GM23338 (cell line): Measurements from ENCODE around the gene ABR. TPM values are rescaled to one million over a fixed set of nuclear protein-coding genes. Genes with fewer than 3 reads are reported as not detected.

Experiments
- ATAC-seq: fragments of 200-7000 bp; cut with Tn5 transposase; 3 replicates; pipeline ENCODE4 v1.9.1; 2020
- DNase-seq: peaks from one replicate; pipeline ENCODE4 v3.0.0-alpha.2; 2015; ENCODE audit warnings: low spot score
- H2AFZ ChIP-seq: fragments of 200-600 bp; sonication (generic); 2 replicates; pipeline ENCODE4 v1.8.0; 2016; ENCODE audit warnings: antibody characterized with exemption, mild to moderate bottlenecking, moderate library complexity
- H3F3A ChIP-seq: fragments of 200-600 bp; sonication (generic); replicated peaks from 2 replicates; pipeline ENCODE4 v1.8.0; 2017; ENCODE audit warnings: antibody characterized with exemption, mixed run types, low read depth
- H3K27ac ChIP-seq: fragments of 200-600 bp; sonication (generic); 2 replicates; pipeline ENCODE4 v1.6.1; 2016; ENCODE audit warnings: low read depth
- H3K27me3 ChIP-seq: fragments of 200-600 bp; sonication (generic); 2 replicates; pipeline ENCODE4 v1.8.0; 2016; ENCODE audit warnings: mild to moderate bottlenecking, mixed run types, moderate library complexity; ENCODE audit not compliant: insufficient read depth
- H3K36me3 ChIP-seq: fragments of 200-600 bp; sonication (generic); 2 replicates; pipeline ENCODE4 v1.8.0; 2016; ENCODE audit warnings: mild to moderate bottlenecking; ENCODE audit not compliant: insufficient read depth
- H3K4me1 ChIP-seq: fragments of 200-600 bp; sonication (generic); 2 replicates; pipeline ENCODE4 v1.8.0; 2016; ENCODE audit warnings: mild to moderate bottlenecking, moderate library complexity; ENCODE audit not compliant: insufficient read depth
- H3K4me2 ChIP-seq: fragments of 200-600 bp; sonication (generic); 2 replicates; pipeline ENCODE4 v1.7.1; 2017; ENCODE audit warnings: mixed run types
- H3K4me3 ChIP-seq: fragments of 200-600 bp; sonication (generic); 2 replicates; pipeline ENCODE4 v1.6.1; 2016; ENCODE audit warnings: mixed run types
- H3K79me2 ChIP-seq: fragments of 200-600 bp; sonication (generic); replicated peaks from 2 replicates; pipeline ENCODE4 v1.8.0; 2017; ENCODE audit warnings: mild to moderate bottlenecking; ENCODE audit not compliant: insufficient read depth
- H3K9me2 ChIP-seq: fragments of 200-600 bp; sonication (generic); 2 replicates; pipeline ENCODE4 v1.8.0; 2017; ENCODE audit not compliant: insufficient read depth
- H4K20me1 ChIP-seq: fragments of 200-600 bp; sonication (generic); replicated peaks from 2 replicates; pipeline ENCODE4 v1.8.0; 2017; ENCODE audit warnings: mild to moderate bottlenecking; ENCODE audit not compliant: insufficient read depth
- H3K27ac Mint-ChIP-seq: 2 replicates; pipeline ENCODE4 v1.8.0; 2020; ENCODE audit warnings: inconsistent platforms, mild to moderate bottlenecking, moderate library complexity, mixed read lengths
- H3K27me3 Mint-ChIP-seq: 3 replicates; pipeline ENCODE4 v1.8.0; 2022; ENCODE audit warnings: low read depth, mild to moderate bottlenecking, moderate library complexity, mixed read lengths, inconsistent platforms; ENCODE audit not compliant: insufficient read depth, poor library complexity
- H3K36me3 Mint-ChIP-seq: 3 replicates; pipeline ENCODE4 v1.8.0; 2021; ENCODE audit warnings: low read depth, mild to moderate bottlenecking, inconsistent platforms, moderate library complexity, mixed read lengths
- H3K4me1 Mint-ChIP-seq: 3 replicates; pipeline ENCODE4 v1.8.0; 2020; ENCODE audit warnings: mild to moderate bottlenecking, inconsistent platforms, mixed read lengths
- H3K4me3 Mint-ChIP-seq: 3 replicates; pipeline ENCODE4 v1.8.0; 2021; ENCODE audit warnings: moderate library complexity, mild to moderate bottlenecking, inconsistent platforms, mixed read lengths
- H3K9me3 Mint-ChIP-seq: 3 replicates; pipeline ENCODE4 v1.8.0; 2020; ENCODE audit warnings: moderate library complexity, mild to moderate bottlenecking, inconsistent platforms, mixed read lengths
- EZH2phosphoT487 ChIP-seq: fragments of 200-600 bp; sonication (generic); IDR thresholded peaks from one replicate; pipeline ENCODE4 v1.8.1; 2018; ENCODE audit warnings: antibody characterized with exemption; ENCODE audit not compliant: unreplicated experiment
- POLR2AphosphoS5 ChIP-seq: IDR thresholded peaks from 2 replicates; pipeline ENCODE4 v1.6.1; 2016; ENCODE audit warnings: antibody characterized with exemption, low read depth
- ZNF331 ChIP-seq: fragments of 250-450 bp; sonication (Bioruptor Pico); IDR thresholded peaks from 2 replicates; pipeline ENCODE4 v1.5.0; 2020; ENCODE audit warnings: low read depth, mild to moderate bottlenecking, moderate library complexity
- polyA plus RNA-seq: library from polyadenylated mRNA; unstranded; fragments of >200 nt; fragmentation: Nextera tagmentation; extraction: Ambion mirVana; gene quantifications from 2 replicates; pipeline ENCODE4 v1.2.1, GENCODE V29; 2016
- total RNA-seq: library from RNA; depleted of rRNA; stranded (reverse); fragments of >200 nt; shearing (Covaris generic); gene quantifications from 2 replicates; pipeline ENCODE4 v1.2.3, GENCODE V29; 2014
- TF ChIP-seq, protein P1 (sequence below), 2 experiments: fragments of 200-600 bp in 1 of 2; sonication (generic) in 1 of 2; conservative IDR thresholded peaks; 2 replicates each; pipeline versions ENCODE4 v1.5.1 to v1.6.1; 2016 to 2017; ENCODE audit warnings: antibody characterized with exemption in 2 of 2, low read depth in 2 of 2, mild to moderate bottlenecking in 2 of 2, moderate library complexity in 1 of 2
- TF ChIP-seq, protein P2 (sequence below): fragments of 250-450 bp; sonication (Bioruptor Pico); IDR thresholded peaks from 2 replicates; pipeline ENCODE4 v1.5.0; 2020; ENCODE audit warnings: mild to moderate bottlenecking, moderate library complexity
- TF ChIP-seq, protein P3 (sequence below): IDR thresholded peaks from 2 replicates; pipeline ENCODE4 v1.6.1; 2016; ENCODE audit warnings: antibody characterized with exemption

Gene ABR
- total and polyA plus RNA-seq, 2 experiments from 2014 or later = 15.0 to 27.7 TPM

DNA sequence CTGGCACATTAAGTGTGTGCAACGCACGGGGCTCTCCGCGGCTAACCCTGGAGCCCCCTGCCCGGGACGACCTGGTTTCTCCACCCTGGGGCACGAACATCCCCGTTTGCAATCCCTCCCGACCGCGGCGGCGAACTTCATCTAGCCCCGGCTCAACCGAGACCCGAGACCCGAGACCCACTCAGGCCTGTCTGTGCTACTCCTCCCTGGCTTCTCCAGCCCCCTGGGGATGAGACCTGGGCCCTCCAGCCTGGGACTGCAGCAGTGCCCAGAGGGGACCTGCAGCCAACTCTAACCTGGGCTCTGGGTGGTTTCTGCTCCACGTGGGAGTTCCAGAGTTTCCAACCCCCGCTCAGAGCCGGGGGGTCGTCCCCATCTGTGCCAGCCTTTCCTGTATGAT is 109.4 kb downstream of the ABR start:
- peaks cover 13% of the 10 kb centered on the region for H3K9me3 Mint-ChIP-seq
- Histone ChIP-seq H2AFZ (no peak overlapping the region), H3K4me1 (no peaks in the 10 kb centered on the region), H3K9me2 (no peaks in the 10 kb centered on the region), H3K36me3 (no peaks in the 10 kb centered on the region), H4K20me1 (no peaks in the 10 kb centered on the region), H3K4me3 (no peak overlapping the region), H3K27me3 (no peaks in the 10 kb centered on the region), H3K27ac (no peak overlapping the region), H3F3A (no peaks in the 10 kb centered on the region), H3K79me2 (no peaks in the 10 kb centered on the region), H3K4me2 (no peak overlapping the region)
- ATAC-seq (no peak), DNase-seq (no peak)
- no peak overlapping the region for H3K4me3 Mint-ChIP-seq
- no peak overlapping the region for H3K27ac Mint-ChIP-seq
- H3K4me1 Mint-ChIP-seq = peaks cover 8% of the 10 kb centered on the region; the same call in 2 of the 3 replicates
- no peak for TF ChIP-seq EZH2phosphoT487
- TF ChIP-seq, protein P1, sequence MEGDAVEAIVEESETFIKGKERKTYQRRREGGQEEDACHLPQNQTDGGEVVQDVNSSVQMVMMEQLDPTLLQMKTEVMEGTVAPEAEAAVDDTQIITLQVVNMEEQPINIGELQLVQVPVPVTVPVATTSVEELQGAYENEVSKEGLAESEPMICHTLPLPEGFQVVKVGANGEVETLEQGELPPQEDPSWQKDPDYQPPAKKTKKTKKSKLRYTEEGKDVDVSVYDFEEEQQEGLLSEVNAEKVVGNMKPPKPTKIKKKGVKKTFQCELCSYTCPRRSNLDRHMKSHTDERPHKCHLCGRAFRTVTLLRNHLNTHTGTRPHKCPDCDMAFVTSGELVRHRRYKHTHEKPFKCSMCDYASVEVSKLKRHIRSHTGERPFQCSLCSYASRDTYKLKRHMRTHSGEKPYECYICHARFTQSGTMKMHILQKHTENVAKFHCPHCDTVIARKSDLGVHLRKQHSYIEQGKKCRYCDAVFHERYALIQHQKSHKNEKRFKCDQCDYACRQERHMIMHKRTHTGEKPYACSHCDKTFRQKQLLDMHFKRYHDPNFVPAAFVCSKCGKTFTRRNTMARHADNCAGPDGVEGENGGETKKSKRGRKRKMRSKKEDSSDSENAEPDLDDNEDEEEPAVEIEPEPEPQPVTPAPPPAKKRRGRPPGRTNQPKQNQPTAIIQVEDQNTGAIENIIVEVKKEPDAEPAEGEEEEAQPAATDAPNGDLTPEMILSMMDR (conservative IDR thresholded peaks at IDR 0.05; ENCODE audit: low read depth in 2 of 2) = no peak
- peaks cover 4% of the 10 kb centered on the region for H3K27me3 Mint-ChIP-seq
- H3K36me3 Mint-ChIP-seq = peaks cover 32% of the 10 kb centered on the region

DNA sequence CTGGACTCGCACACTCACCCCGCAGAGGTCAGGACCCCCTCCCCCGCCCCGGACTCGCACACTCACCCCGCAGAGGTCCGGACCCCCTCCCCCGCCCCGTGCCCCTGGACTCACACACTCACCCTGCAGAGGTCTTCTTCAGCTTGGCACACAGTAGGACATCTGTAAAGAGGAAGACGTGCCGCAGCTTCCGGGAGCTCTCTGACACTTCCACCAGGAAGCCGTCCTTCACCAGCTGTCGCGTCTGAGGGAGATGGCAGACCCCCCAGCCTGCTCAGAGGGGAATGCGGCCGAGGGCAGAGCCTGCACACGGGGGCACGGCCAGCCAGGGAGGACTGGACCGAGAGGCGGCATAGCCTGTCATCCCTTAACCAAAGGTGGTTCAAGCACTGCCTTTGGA is 109.9 kb downstream of the ABR start:
- Mint-ChIP-seq H3K9me3 (peaks cover 14% of the 10 kb centered on the region), H3K27me3 (peaks cover 4% of the 10 kb centered on the region), H3K36me3 (peaks cover 34% of the 10 kb centered on the region), H3K27ac (no peak overlapping the region), H3K4me3 (no peak overlapping the region), H3K4me1 (peaks cover 4% of the 10 kb centered on the region; the same call in 1 of the 3 replicates)
- TF ChIP-seq ZNF331 (CRISPR knock-in tag) = no peak
- TF ChIP-seq POLR2AphosphoS5 = no peak
- TF ChIP-seq, protein P2, sequence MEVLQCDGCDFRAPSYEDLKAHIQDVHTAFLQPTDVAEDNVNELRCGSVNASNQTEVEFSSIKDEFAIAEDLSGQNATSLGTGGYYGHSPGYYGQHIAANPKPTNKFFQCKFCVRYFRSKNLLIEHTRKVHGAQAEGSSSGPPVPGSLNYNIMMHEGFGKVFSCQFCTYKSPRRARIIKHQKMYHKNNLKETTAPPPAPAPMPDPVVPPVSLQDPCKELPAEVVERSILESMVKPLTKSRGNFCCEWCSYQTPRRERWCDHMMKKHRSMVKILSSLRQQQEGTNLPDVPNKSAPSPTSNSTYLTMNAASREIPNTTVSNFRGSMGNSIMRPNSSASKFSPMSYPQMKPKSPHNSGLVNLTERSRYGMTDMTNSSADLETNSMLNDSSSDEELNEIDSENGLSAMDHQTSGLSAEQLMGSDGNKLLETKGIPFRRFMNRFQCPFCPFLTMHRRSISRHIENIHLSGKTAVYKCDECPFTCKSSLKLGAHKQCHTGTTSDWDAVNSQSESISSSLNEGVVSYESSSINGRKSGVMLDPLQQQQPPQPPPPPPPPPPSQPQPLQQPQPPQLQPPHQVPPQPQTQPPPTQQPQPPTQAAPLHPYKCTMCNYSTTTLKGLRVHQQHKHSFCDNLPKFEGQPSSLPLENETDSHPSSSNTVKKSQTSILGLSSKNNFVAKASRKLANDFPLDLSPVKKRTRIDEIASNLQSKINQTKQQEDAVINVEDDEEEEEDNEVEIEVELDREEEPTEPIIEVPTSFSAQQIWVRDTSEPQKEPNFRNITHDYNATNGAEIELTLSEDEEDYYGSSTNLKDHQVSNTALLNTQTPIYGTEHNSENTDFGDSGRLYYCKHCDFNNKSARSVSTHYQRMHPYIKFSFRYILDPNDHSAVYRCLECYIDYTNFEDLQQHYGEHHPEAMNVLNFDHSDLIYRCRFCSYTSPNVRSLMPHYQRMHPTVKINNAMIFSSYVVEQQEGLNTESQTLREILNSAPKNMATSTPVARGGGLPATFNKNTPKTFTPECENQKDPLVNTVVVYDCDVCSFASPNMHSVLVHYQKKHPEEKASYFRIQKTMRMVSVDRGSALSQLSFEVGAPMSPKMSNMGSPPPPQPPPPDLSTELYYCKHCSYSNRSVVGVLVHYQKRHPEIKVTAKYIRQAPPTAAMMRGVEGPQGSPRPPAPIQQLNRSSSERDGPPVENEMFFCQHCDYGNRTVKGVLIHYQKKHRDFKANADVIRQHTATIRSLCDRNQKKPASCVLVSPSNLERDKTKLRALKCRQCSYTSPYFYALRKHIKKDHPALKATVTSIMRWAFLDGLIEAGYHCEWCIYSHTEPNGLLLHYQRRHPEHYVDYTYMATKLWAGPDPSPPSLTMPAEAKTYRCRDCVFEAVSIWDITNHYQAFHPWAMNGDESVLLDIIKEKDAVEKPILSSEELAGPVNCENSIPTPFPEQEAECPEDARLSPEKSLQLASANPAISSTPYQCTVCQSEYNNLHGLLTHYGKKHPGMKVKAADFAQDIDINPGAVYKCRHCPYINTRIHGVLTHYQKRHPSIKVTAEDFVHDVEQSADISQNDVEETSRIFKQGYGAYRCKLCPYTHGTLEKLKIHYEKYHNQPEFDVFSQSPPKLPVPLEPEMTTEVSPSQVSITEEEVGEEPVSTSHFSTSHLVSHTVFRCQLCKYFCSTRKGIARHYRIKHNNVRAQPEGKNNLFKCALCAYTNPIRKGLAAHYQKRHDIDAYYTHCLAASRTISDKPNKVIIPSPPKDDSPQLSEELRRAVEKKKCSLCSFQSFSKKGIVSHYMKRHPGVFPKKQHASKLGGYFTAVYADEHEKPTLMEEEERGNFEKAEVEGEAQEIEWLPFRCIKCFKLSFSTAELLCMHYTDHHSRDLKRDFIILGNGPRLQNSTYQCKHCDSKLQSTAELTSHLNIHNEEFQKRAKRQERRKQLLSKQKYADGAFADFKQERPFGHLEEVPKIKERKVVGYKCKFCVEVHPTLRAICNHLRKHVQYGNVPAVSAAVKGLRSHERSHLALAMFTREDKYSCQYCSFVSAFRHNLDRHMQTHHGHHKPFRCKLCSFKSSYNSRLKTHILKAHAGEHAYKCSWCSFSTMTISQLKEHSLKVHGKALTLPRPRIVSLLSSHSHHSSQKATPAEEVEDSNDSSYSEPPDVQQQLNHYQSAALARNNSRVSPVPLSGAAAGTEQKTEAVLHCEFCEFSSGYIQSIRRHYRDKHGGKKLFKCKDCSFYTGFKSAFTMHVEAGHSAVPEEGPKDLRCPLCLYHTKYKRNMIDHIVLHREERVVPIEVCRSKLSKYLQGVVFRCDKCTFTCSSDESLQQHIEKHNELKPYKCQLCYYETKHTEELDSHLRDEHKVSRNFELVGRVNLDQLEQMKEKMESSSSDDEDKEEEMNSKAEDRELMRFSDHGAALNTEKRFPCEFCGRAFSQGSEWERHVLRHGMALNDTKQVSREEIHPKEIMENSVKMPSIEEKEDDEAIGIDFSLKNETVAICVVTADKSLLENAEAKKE (CRISPR knock-in tag) = no peak
- TF ChIP-seq, protein P3, sequence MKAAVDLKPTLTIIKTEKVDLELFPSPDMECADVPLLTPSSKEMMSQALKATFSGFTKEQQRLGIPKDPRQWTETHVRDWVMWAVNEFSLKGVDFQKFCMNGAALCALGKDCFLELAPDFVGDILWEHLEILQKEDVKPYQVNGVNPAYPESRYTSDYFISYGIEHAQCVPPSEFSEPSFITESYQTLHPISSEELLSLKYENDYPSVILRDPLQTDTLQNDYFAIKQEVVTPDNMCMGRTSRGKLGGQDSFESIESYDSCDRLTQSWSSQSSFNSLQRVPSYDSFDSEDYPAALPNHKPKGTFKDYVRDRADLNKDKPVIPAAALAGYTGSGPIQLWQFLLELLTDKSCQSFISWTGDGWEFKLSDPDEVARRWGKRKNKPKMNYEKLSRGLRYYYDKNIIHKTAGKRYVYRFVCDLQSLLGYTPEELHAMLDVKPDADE = no peak
- no peak overlapping the region for H3K27ac ChIP-seq
- H3K4me1 ChIP-seq = no peaks in the 10 kb centered on the region
- no peaks in the 10 kb centered on the region for H3K79me2 ChIP-seq
- no peak overlapping the region for H3K4me3 ChIP-seq
- H4K20me1 ChIP-seq = no peaks in the 10 kb centered on the region
- H3F3A ChIP-seq = no peaks in the 10 kb centered on the region
- no peaks in the 10 kb centered on the region for H3K9me2 ChIP-seq
- H3K4me2 ChIP-seq = no peak overlapping the region
- no peak for ATAC-seq
- no peak for DNase-seq
- H2AFZ ChIP-seq = no peak overlapping the region
- no peaks in the 10 kb centered on the region for H3K36me3 ChIP-seq
- no peaks in the 10 kb centered on the region for H3K27me3 ChIP-seq
